ENCODE measurements around the gene UNK.

GRCh38 chr17:75864448-75864871 lies 79.9 kb downstream of the UNK start:
- TF ChIP-seq, protein P1, sequence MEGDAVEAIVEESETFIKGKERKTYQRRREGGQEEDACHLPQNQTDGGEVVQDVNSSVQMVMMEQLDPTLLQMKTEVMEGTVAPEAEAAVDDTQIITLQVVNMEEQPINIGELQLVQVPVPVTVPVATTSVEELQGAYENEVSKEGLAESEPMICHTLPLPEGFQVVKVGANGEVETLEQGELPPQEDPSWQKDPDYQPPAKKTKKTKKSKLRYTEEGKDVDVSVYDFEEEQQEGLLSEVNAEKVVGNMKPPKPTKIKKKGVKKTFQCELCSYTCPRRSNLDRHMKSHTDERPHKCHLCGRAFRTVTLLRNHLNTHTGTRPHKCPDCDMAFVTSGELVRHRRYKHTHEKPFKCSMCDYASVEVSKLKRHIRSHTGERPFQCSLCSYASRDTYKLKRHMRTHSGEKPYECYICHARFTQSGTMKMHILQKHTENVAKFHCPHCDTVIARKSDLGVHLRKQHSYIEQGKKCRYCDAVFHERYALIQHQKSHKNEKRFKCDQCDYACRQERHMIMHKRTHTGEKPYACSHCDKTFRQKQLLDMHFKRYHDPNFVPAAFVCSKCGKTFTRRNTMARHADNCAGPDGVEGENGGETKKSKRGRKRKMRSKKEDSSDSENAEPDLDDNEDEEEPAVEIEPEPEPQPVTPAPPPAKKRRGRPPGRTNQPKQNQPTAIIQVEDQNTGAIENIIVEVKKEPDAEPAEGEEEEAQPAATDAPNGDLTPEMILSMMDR (IDR thresholded peaks at IDR 0.05): no peak
- no peak for TF ChIP-seq POLR2A (IDR thresholded peaks at IDR 0.05)
